Esophagus muscularis mucosa (tissue), 4 donors: Measurements from ENCODE around the gene SCTR. TPM values are rescaled to one million over a fixed set of nuclear protein-coding genes. Genes with fewer than 3 reads are reported as not detected.
A peak's percentile ranks its signal among the peaks of the same experiment; 100 is the strongest.

Source experiments
- DNase-seq: peaks from one replicate; pipeline ENCODE4 v3.0.0-alpha.2; 2017; ENCODE audit errors: extremely low spot score
- H3K27ac ChIP-seq, 4 donors: fragments of 200-600 bp; sonication (generic); replicated peaks in 1 of 4; 1 replicate in 3 of 4; 2 replicates in 1 of 4; pipeline ENCODE4 v1.5.1; 2016 to 2019; ENCODE audit warnings: mild to moderate bottlenecking in 1 of 4
- H3K27me3 ChIP-seq, 4 donors: fragments of 200-600 bp; sonication (generic); one replicate each; pipeline versions ENCODE4 v1.5.1 to v1.6.0; 2016 to 2019
- H3K36me3 ChIP-seq, 4 donors: fragments of 200-600 bp; sonication (generic); one replicate each; pipeline ENCODE4 v1.5.1; 2016 to 2019
- H3K4me1 ChIP-seq, 4 donors: fragments of 200-600 bp; sonication (generic); one replicate each; pipeline ENCODE4 v1.5.1; 2016 to 2019
- H3K4me3 ChIP-seq, 4 donors: fragments of 200-600 bp; sonication (generic); 1 replicate in 2 of 4; 2 replicates in 2 of 4; pipeline ENCODE4 v1.5.1; 2016 to 2019; ENCODE audit warnings: mild to moderate bottlenecking in 4 of 4, moderate library complexity in 1 of 4
- H3K9me3 ChIP-seq, 4 donors: fragments of 200-600 bp; sonication (generic); 1 replicate in 3 of 4; 2 replicates in 1 of 4; pipeline ENCODE4 v1.5.1; 2016 to 2019
- EP300 ChIP-seq: sonication (generic); formaldehyde crosslinking; IDR thresholded peaks from one replicate; pipeline ENCODE4 v1.6.1; 2017; ENCODE audit warnings: antibody characterized with exemption
- POLR2A ChIP-seq: fragments of 450-650 bp; IDR thresholded peaks from one replicate; pipeline ENCODE4 v1.6.1; 2017; ENCODE audit warnings: antibody characterized with exemption, moderate library complexity, mild to moderate bottlenecking, low read depth
- POLR2AphosphoS5 ChIP-seq, 2 donors: sonication (generic); formaldehyde crosslinking; IDR thresholded peaks; one replicate each; pipeline ENCODE4 v1.6.1; 2017; ENCODE audit warnings: antibody characterized with exemption in 2 of 2
- WGBS: methylation state at CpG from one replicate; pipeline ENCODE4 v1.1.5; 2018; 5-methylcytosine and 5-hydroxymethylcytosine counted together
- intact Hi-C: fragments of 100-400 bp; cut with DNase I; formaldehyde crosslinking; loops from one replicate; pipeline ENCODE4 v1.15.1; 2023
- total RNA-seq, 4 donors: library from RNA; depleted of rRNA; stranded (reverse); fragments of >200 nt; gene quantifications; one replicate each; pipeline versions ENCODE4 v1.1.0 to v1.2.1, GENCODE V29; 2016
- TF ChIP-seq, protein P1 (sequence below), 3 experiments: fragments of 200-600 bp in 2 of 3; fragments of 450-650 bp in 1 of 3; sonication (generic) in 2 of 3; IDR thresholded peaks; one replicate each; pipeline ENCODE4 v1.5.1; 2017 to 2019; ENCODE audit warnings: antibody characterized with exemption in 3 of 3, mild to moderate bottlenecking in 2 of 3, moderate library complexity in 1 of 3

The SCTR gene
- total RNA-seq, 4 donors from 2014 or later, result not detected

GRCh38 chr2:119527999-119528398 is 3.7 kb upstream of the SCTR start:
- no peak overlapping the region for H3K27ac ChIP-seq
- H3K27me3 ChIP-seq, result peaks cover 0 to 37% (median 8%) of the 10 kb centered on the region in 4 donors
- no peaks in the 10 kb centered on the region for H3K36me3 ChIP-seq
- intact Hi-C loops, result no loop called here
- no peak for DNase-seq
- WGBS, result 92% methylated on average over 2 of the region's 2 CpGs
- H3K4me1 ChIP-seq, result peaks cover 4 to 16% (median 12%) of the 10 kb centered on the region in 4 donors
- peaks cover 0 to 13% (median 2%) of the 10 kb centered on the region in 4 donors for H3K9me3 ChIP-seq
- no peak for TF ChIP-seq EP300
- no peak for TF ChIP-seq POLR2AphosphoS5 (IDR thresholded peaks at IDR 0.05)
- TF ChIP-seq POLR2A, result no peak
- TF ChIP-seq, protein P1, sequence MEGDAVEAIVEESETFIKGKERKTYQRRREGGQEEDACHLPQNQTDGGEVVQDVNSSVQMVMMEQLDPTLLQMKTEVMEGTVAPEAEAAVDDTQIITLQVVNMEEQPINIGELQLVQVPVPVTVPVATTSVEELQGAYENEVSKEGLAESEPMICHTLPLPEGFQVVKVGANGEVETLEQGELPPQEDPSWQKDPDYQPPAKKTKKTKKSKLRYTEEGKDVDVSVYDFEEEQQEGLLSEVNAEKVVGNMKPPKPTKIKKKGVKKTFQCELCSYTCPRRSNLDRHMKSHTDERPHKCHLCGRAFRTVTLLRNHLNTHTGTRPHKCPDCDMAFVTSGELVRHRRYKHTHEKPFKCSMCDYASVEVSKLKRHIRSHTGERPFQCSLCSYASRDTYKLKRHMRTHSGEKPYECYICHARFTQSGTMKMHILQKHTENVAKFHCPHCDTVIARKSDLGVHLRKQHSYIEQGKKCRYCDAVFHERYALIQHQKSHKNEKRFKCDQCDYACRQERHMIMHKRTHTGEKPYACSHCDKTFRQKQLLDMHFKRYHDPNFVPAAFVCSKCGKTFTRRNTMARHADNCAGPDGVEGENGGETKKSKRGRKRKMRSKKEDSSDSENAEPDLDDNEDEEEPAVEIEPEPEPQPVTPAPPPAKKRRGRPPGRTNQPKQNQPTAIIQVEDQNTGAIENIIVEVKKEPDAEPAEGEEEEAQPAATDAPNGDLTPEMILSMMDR (IDR thresholded peaks at IDR 0.05), result no peak
- no peak overlapping the region for H3K4me3 ChIP-seq

DNA sequence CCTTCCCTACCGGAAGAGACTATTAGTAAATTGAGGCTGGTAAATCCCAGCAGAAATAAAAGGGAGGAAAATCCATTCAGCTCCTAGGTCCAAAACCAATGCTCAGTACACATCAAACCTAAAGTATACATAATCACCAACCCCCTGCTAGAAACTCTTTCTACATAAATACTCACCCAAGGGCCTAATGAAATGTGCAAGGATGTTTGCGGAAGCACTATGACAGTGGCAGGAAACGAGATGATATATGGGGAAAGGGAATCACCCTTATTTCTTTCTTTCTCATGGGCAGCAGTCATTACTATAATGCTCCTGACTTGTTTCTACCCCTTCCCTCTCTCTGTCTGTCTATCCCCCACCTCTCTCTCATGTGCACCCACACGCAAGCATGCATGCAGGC is 1.3 kb upstream of the SCTR start:
- 77% methylated on average over 4 of the region's 4 CpGs for WGBS
- H3K9me3 ChIP-seq, result no peaks in the 10 kb centered on the region
- no peak for DNase-seq
- H3K36me3 ChIP-seq, result no peaks in the 10 kb centered on the region
- intact Hi-C loops, result no loop called here
- H3K27ac ChIP-seq, result no peak overlapping the region
- peaks cover 4 to 30% (median 21%) of the 10 kb centered on the region in 4 donors for H3K4me1 ChIP-seq
- H3K4me3 ChIP-seq, result no peak overlapping the region
- TF ChIP-seq, protein P1 (IDR thresholded peaks at IDR 0.05), result no peak
- TF ChIP-seq EP300 (no peak), POLR2A (no peak), POLR2AphosphoS5 (IDR thresholded peaks at IDR 0.05) (no peak)
- H3K27me3 ChIP-seq, result peaks cover 0 to 46% (median 11%) of the 10 kb centered on the region in 4 donors

DNA sequence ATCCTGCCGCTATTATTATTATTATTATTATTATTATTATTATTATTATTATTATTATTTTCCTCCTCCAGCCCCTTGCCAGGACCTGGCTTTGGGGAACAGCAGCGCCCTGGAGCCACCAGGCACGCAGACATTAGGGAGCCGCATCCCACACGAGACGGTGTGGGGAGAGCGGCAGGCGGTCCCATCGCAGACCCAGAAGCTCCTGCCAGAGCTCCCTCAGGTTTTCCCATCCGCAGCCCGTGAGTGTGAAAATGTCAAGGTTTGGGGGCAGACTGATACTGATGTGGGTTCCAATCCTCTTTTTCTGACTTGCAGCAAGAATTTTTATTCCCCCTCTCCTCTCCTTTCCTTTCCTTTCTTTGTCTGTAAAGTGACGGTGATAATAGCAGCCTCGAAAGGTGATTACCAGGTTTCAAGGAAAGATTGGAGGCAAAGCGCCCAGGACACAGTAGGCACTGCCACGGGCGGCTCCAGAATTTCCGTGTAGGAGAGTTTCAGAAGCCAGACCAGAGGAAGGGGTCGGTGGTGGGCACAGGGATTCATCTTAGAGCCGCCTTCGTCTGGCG is 816 bp downstream of the SCTR start:
- no peaks in the 10 kb centered on the region for H3K36me3 ChIP-seq
- H3K27me3 ChIP-seq, result peaks cover 0 to 40% (median 11%) of the 10 kb centered on the region in 4 donors
- H3K4me3 ChIP-seq, result peak overlapping the region in 1 of 4 donors; percentile 20
- no peak for DNase-seq
- no peak overlapping the region for H3K27ac ChIP-seq
- no peaks in the 10 kb centered on the region for H3K9me3 ChIP-seq
- intact Hi-C loops, result no loop called here
- TF ChIP-seq EP300, result no peak
- TF ChIP-seq POLR2A, result no peak
- TF ChIP-seq, protein P1 (IDR thresholded peaks at IDR 0.05), result no peak
- TF ChIP-seq POLR2AphosphoS5 (IDR thresholded peaks at IDR 0.05), result no peak
- peaks cover 4 to 30% (median 21%) of the 10 kb centered on the region in 4 donors for H3K4me1 ChIP-seq
- 7% methylated on average over 21 of the region's 21 CpGs for WGBS

GRCh38 chr2:119522671-119523070 is 1.6 kb downstream of the SCTR start:
- intact Hi-C loops, result no loop called here
- 71% methylated on average over 6 of the region's 6 CpGs for WGBS

More at GRCh38 chr2:119522671-119523070, 1.6 kb downstream of the SCTR start:
- Histone ChIP-seq H3K36me3 (no peaks in the 10 kb centered on the region), H3K27me3 (peaks cover 0 to 40% (median 11%) of the 10 kb centered on the region in 4 donors), H3K4me1 (peaks cover 4 to 30% (median 21%) of the 10 kb centered on the region in 4 donors), H3K27ac (no peak overlapping the region), H3K4me3 (no peak overlapping the region), H3K9me3 (no peaks in the 10 kb centered on the region)
- TF ChIP-seq EP300 (no peak), POLR2A (no peak), POLR2AphosphoS5 (IDR thresholded peaks at IDR 0.05) (no peak)
- TF ChIP-seq, protein P1 (IDR thresholded peaks at IDR 0.05), result no peak
- DNase-seq, result peak; percentile 90
